NCI-H2029 treated with DMSO at 0.1 percent for 48 hours (cell line): ENCODE data around the gene PAPPA.

Experiments
- DNase-seq: peaks from one replicate; lab custom pipeline; 2025; lab: John Stamatoyannopoulos, UW

The PAPPA gene

DNA sequence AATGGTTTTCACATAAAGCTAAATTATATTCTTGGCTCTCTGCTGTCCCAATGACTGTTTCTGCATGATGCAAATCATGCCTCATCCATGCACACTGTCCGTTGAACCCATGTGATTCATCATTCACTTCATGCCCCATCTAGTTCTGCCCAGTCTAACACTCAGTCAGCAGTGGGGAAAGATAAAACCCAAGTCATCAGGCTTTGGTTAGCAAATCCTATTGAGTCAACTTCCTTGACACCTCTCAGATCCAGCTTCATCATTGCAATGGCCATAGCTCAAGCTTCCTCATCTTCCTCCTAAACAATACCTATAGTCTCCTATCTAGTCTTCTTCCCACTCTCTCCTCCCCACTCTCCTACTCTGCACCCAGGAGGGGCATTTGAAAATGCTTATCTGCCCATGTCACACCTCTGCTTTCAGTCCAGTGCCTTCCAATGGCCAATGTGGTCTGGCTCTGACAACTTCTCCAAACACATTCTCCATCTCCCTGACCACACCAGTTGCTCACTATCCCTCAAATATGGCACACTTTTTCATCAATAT is 267.5 kb downstream of the PAPPA start:
- no peak for DNase-seq

GRCh38 chr9:116422119-116422979 is 268.8 kb downstream of the PAPPA start:
- no peak for DNase-seq

- no peak for DNase-seq
Measured at GRCh38 chr9:116423149-116423548, 269.6 kb downstream of the PAPPA start.

DNA sequence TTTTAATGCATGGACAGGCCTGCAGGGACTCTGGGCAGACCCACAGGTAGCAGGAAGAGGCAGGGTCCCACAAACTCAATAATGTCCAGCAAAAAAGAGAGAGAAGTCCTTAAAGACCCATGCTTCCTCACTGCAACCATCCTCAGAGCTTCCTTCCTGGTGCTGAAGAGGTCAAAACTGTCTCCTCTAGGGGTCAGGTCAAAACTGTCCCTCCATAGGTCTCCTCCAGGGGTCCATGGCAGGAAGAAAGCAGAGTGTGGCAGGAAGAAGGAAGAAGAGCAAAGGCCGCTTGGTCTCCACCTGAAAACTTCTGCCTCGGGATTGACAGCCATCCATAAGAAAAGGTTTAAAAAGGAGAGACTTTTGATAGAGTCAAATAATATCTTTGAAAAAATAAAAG is 271.7 kb downstream of the PAPPA start:
- DNase-seq = no peak

DNA sequence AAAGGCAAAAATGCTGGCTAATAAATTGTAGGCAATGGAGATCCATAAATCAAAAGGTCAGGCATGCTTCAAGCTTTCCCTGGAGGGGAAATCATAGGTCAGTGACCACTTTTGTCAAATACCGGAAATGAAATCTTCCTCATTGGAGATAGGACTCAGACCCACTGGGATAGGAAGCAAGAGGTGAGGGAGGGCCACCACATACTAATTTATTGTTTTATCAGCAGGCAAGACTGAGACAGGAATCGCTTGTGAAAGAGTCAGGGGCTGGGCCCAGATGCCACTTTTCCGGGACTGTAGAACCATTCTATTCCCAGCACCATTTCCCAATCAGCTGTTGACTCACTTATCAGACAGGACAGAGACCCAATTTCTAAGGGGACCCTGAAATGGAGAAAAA is 277.3 kb downstream of the PAPPA start:
- DNase-seq = no peak

- no peak for DNase-seq
Measured at GRCh38 chr9:116432051-116432450, 278.5 kb downstream of the PAPPA start.

DNA sequence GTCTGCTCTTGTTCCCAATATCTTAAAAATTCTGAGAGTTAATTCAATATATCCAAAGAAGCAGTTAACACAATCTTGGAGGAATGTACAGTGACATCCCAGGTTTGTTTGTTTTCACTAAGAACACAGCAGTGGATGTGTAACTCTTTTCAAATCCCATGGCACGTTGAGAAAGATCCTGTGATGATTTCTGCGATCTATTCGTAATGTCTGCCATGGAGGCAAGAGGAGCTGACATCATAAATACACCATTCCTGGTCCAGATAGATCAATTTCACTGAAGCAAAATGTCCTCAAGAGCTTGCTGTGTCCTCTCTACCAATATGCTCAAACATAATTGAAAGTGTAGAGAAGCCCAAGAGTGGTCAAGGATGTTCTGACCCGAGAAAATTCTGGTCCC is 280.7 kb downstream of the PAPPA start:
- no peak for DNase-seq

GRCh38 chr9:116435706-116436105 is 282.1 kb downstream of the PAPPA start:
- DNase-seq = no peak

DNA sequence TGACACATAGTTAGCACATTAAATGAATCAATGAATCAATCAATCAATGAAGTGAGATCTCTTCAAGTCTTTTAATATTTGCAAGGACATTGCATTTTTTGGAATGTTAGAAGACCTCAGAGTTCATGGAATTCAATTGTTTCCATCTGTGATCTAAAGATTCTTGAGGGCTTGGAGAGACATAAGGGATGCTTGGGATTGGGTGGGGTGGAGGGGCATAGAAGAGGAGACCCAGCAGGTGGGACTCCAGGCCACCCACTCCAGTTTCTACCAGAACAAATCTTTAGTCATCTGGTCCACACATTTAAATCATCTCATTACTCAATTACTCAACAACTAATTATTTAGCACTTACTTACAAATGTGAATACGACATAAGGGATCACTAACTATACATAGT is 282.5 kb downstream of the PAPPA start:
- no peak for DNase-seq

DNA sequence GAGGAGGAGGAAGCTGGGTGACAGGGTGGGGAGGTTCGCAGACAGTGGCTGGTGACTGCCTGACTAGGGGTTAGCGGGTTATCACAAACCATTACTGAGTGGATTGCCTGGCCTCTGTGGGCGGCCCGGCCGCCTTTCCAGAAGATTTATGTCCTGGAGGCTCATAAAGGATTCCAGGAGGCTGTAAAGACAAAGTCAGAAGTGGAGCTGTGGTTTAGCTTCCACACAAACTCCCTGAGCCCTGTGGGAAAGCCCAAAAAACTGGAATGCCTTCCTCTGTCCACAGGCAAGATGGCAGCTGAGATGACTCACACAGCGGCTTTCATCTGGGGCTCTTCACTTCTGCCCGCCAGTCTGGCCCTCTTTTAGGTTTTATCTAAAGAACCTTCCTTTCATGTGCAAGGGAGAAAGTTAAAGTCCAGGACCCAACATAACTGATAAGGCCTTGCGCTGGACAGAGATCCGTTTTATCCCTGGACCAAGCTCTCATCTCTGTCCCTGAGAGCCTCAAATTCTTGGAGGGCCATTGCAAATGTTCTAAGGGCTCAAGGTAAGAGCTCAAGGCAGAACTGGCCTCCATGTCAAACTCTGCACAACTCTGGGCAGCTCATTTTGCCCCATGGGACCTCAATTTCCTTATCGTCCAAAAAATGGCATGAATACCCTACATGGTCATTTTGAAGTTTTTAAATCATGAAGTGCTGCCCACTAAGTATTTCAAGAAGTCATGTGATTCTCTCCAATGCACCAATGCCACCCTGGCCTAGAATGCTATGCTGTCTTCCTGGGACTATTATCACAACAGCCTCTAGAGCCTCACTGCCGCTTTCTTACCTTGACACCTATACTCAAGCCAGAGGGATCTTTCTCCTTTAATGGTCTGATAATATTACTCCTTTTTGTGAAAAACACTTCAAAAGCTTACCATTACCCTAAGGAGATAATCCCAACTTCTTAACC is 284.1 kb downstream of the PAPPA start:
- DNase-seq = no peak

- no peak for DNase-seq
Measured at GRCh38 chr9:116442528-116442927, 288.9 kb downstream of the PAPPA start.

DNA sequence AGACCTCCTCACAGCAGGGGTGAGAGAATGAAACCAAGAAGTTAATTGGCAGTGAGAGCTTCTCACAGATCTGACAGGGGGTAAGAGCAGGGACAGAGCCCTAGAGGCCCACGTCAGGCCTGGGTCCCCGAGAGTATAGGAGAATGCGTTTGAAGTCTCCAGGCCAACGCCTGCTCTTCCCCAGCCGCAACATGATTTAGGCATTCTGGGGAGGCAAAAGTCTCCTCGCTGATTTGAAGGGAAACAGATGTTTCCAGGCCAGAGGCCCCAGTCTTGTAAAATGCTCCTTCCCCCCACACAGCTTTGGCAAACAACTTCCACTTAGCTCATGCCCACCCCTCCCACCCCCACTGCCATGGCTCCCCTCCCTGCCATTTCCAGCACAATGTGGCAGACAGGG is 294.3 kb downstream of the PAPPA start:
- no peak for DNase-seq

GRCh38 chr9:116448431-116448830 is 294.8 kb downstream of the PAPPA start:
- no peak for DNase-seq

DNA sequence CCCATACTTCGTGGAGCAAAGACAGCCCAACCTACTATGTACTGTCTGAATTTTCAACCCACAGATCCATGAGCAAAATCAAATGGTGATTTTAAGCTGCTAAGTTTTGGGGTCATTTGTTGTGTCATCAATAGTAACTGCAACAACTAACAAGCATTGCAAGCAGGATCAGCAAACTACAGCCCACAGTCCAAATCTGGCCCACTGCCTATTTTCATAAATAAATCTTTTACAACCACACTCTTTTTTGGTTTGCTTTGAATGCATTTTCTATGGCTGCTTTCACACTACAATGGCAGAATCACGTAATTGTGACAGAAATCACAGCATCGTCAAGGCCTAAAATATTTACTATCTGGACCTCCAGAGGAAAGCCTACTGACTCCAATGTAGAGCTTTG is 296.4 kb downstream of the PAPPA start:
- no peak for DNase-seq

- no peak for DNase-seq
Measured at GRCh38 chr9:116450378-116451139, 297.0 kb downstream of the PAPPA start.

DNA sequence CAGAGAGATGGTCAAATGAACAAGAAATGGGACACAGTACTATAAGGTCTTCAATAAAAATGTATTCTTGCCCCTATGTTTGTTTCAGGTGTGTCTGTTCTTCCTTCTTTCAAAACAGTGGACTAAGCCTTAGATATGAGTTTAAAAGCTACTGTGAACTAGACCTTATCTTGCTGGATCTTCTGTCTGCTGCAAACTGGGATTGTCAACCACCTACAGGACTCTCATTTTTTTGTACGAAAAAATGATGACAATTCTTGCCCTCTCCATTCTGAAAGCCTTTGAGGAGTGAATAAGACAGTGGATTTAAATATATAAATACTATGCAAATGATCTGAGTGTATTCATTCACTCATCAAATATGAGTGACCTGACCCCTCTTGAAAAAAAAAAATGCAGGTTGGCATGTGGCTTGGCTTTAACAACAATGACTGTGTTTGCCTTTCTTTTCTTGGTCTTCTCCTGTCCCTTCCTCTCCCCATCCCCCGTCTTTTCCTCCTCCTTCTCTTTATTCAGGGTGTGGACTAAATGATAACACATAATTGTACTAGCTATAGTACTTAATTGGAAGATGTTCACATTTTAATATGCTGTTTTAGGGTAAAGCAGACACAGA is 298.0 kb downstream of the PAPPA start:
- no peak for DNase-seq
